Kidney epithelial cell (primary cell): Measurements from ENCODE around the gene EN2. TPM values are rescaled to one million over a fixed set of nuclear protein-coding genes. Genes with fewer than 3 reads are reported as not detected.

Experiments
- DNase-seq: peaks from one replicate; pipeline ENCODE4 v3.0.0-alpha.2; 2010; ENCODE audit warnings: low read depth
- H3K27me3 ChIP-seq: 2 replicates; pipeline ENCODE4 v1.6.0; 2011; ENCODE audit warnings: low read length; ENCODE audit not compliant: control insufficient read depth, insufficient read depth
- H3K36me3 ChIP-seq: 2 replicates; pipeline ENCODE4 v1.5.1; 2011; ENCODE audit warnings: low read length; ENCODE audit not compliant: control insufficient read depth, insufficient read depth
- H3K4me3 ChIP-seq: 2 replicates; pipeline ENCODE4 v1.5.1; 2011; ENCODE audit warnings: low read depth, mild to moderate bottlenecking, control low read depth, low read length
- CTCF ChIP-seq: IDR thresholded peaks from 2 replicates; pipeline ENCODE4 v1.5.1; 2011; ENCODE audit warnings: mild to moderate bottlenecking, moderate library complexity, low read length, control low read depth, inconsistent platforms; ENCODE audit not compliant: insufficient read depth, poor library complexity, severe bottlenecking
- total RNA-seq: library from RNA; depleted of rRNA; stranded (reverse); fragments of >200 nt; gene quantifications from 2 replicates; pipeline ENCODE4 v1.2.3, GENCODE V29; 2015

Gene EN2
- total RNA-seq, 1 donor from 2014 or later = 0.17 TPM

- Histone ChIP-seq H3K27me3 (peaks cover 7% of the 10 kb centered on the region), H3K4me3 (no peak overlapping the region), H3K36me3 (no peaks in the 10 kb centered on the region)
- no peak for TF ChIP-seq CTCF
- DNase-seq = no peak
Observed at GRCh38 chr7:155484483-155485399, 26.8 kb downstream of the EN2 start.

- Histone ChIP-seq H3K4me3 (no peak overlapping the region), H3K27me3 (peaks cover 24% of the 10 kb centered on the region)
- no peak for TF ChIP-seq CTCF
Observed at GRCh38 chr7:155486783-155487508, 29.0 kb downstream of the EN2 start.

GRCh38 chr7:155487509-155488482 lies 29.9 kb downstream of the EN2 start:
- Histone ChIP-seq H3K36me3 (no peaks in the 10 kb centered on the region), H3K27me3 (peaks cover 25% of the 10 kb centered on the region), H3K4me3 (no peak overlapping the region)
- TF ChIP-seq CTCF = no peak
- no peak for DNase-seq

More at GRCh38 chr7:155486783-155487508, 29.0 kb downstream of the EN2 start:
- no peaks in the 10 kb centered on the region for H3K36me3 ChIP-seq
- DNase-seq = no peak

- DNase-seq = no peak
- H3K36me3 ChIP-seq = no peaks in the 10 kb centered on the region
- peaks cover 25% of the 10 kb centered on the region for H3K27me3 ChIP-seq
- no peak overlapping the region for H3K4me3 ChIP-seq
- no peak for TF ChIP-seq CTCF
Observed at GRCh38 chr7:155488483-155489127, 30.7 kb downstream of the EN2 start.
